Glomerular endothelial cell (primary cell): ENCODE results near the gene CD93. TPM values are rescaled to one million over a fixed set of nuclear protein-coding genes. Genes with fewer than 3 reads are reported as not detected.

Experiments used
- DNase-seq: peaks from one replicate; pipeline ENCODE4 v3.0.0-alpha.2; 2011; ENCODE audit warnings: low read depth, low spot score; ENCODE audit errors: extremely low read depth
- total RNA-seq: library from RNA; depleted of rRNA; stranded (reverse); fragments of >200 nt; gene quantifications from 2 replicates; pipeline ENCODE4 v1.2.3, GENCODE V29; 2015

CD93 gene
- total RNA-seq, 1 donor from 2014 or later: 1,041 TPM

GRCh38 chr20:23084282-23084844 lies 1.8 kb downstream of the CD93 start:
- DNase-seq: no peak

GRCh38 chr20:23083553-23084220 lies 2.4 kb downstream of the CD93 start:
- DNase-seq: no peak

- DNase-seq: no peak
Measured at GRCh38 chr20:23082846-23083552, 3.1 kb downstream of the CD93 start.

GRCh38 chr20:23081263-23081819 lies 4.8 kb downstream of the CD93 start:
- DNase-seq: no peak

GRCh38 chr20:23080521-23080920 lies 5.6 kb downstream of the CD93 start:
- no peak for DNase-seq

GRCh38 chr20:23079926-23080325 lies 6.2 kb downstream of the CD93 start:
- DNase-seq: no peak

- DNase-seq: no peak
Measured at GRCh38 chr20:23079016-23079351, 7.1 kb downstream of the CD93 start.

GRCh38 chr20:23078351-23079015 lies 7.6 kb downstream of the CD93 start:
- no peak for DNase-seq

- DNase-seq: no peak
Measured at GRCh38 chr20:23077277-23077676, 8.8 kb downstream of the CD93 start.

- DNase-seq: no peak
Measured at GRCh38 chr20:23074052-23074451, 12.1 kb downstream of the CD93 start.

- no peak for DNase-seq
Measured at GRCh38 chr20:23072892-23073586, 13.1 kb downstream of the CD93 start.

- DNase-seq: no peak
Measured at GRCh38 chr20:23071996-23072395, 14.1 kb downstream of the CD93 start.

- no peak for DNase-seq
Measured at GRCh38 chr20:23071398-23071797, 14.7 kb downstream of the CD93 start.

GRCh38 chr20:23069108-23069507 lies 17.0 kb downstream of the CD93 start:
- DNase-seq: no peak

- DNase-seq: no peak
Measured at GRCh38 chr20:23068283-23068682, 17.8 kb downstream of the CD93 start.

- DNase-seq: no peak
Measured at GRCh38 chr20:23066772-23067171, 19.4 kb downstream of the CD93 start.

GRCh38 chr20:23065266-23066201 lies 20.6 kb downstream of the CD93 start:
- DNase-seq: no peak

GRCh38 chr20:23063581-23063980 lies 22.5 kb downstream of the CD93 start:
- DNase-seq: no peak

- no peak for DNase-seq
Measured at GRCh38 chr20:23063168-23063567, 23.0 kb downstream of the CD93 start.

GRCh38 chr20:23062632-23063031 lies 23.5 kb downstream of the CD93 start:
- no peak for DNase-seq
